ENCODE results near the gene CCNG1.

GRCh38 chr5:163424836-163425235 is 12.6 kb upstream of the CCNG1 start:
- TF ChIP-seq CTCF (IDR thresholded peaks at IDR 0.05) (no peak), POLR2A (IDR thresholded peaks at IDR 0.05) (no peak)
